IMR-90 (cell line): ENCODE data around the gene MAMDC4. TPM values are rescaled to one million over a fixed set of nuclear protein-coding genes. Genes with fewer than 3 reads are reported as not detected.
A peak's percentile ranks its signal among the peaks of the same experiment; 100 is the strongest.

ENCODE experiments used
- ATAC-seq: fragments of 200-7000 bp; cut with Tn5 transposase; 2 replicates; pipeline ENCODE4 v1.9.1; 2020; ENCODE audit warnings: low read depth, mild to moderate bottlenecking, moderate library complexity
- BruUV-seq: library from RNA; stranded (reverse); fragments of 400-500 nt; replicated peaks from 2 replicates; lab custom pipeline; 2021; lab: Mats Ljungman, UMichigan
- CTCF ChIA-PET: fragments of 300-600 bp; formaldehyde crosslinking; extraction: SDS; loops from one replicate; lab custom pipeline; 2021; ENCODE audit warnings: antibody characterized with exemption; lab: Yijun Ruan, JAX
- POLR2A ChIA-PET: fragments of 300-600 bp; sonication (Branson Sonifier 250); formaldehyde crosslinking; loops from one replicate; lab custom pipeline; 2022; ENCODE audit warnings: antibody characterized with exemption; ENCODE audit not compliant: unreplicated experiment; lab: Charles Lee
- DNase-seq: peaks from one replicate; pipeline ENCODE4 v3.0.0; 2013
- H2AFZ ChIP-seq: replicated peaks from 2 replicates; pipeline ENCODE3; 2013; ENCODE audit warnings: low read length, mild to moderate bottlenecking; ENCODE audit not compliant: poor library complexity
- H2AK5ac ChIP-seq: 2 replicates; pipeline ENCODE4 v1.6.1; 2013; ENCODE audit warnings: low read depth, low read length, inconsistent platforms
- H2AK9ac ChIP-seq: replicated peaks from 2 replicates; pipeline ENCODE3; 2013; ENCODE audit warnings: mild to moderate bottlenecking, low read depth, low read length, moderate library complexity; ENCODE audit not compliant: poor library complexity
- H2BK120ac ChIP-seq: 2 replicates; pipeline ENCODE4 v1.6.1; 2013; ENCODE audit warnings: low read depth, low read length, inconsistent platforms
- H2BK15ac ChIP-seq: 3 replicates; pipeline ENCODE4 v1.6.1; 2013; ENCODE audit warnings: low read depth, low read length, inconsistent platforms
- H2BK20ac ChIP-seq: 2 replicates; pipeline ENCODE4 v1.6.1; 2013; ENCODE audit warnings: low read depth, mild to moderate bottlenecking, inconsistent platforms, low read length, moderate library complexity
- H2BK5ac ChIP-seq: 2 replicates; pipeline ENCODE4 v1.6.1; 2013; ENCODE audit warnings: mild to moderate bottlenecking, low read depth, low read length, inconsistent platforms; ENCODE audit not compliant: poor library complexity, severe bottlenecking
- H3K14ac ChIP-seq: replicated peaks from 2 replicates; pipeline ENCODE4 v1.6.1; 2013; ENCODE audit warnings: low read depth, low read length, inconsistent platforms
- H3K18ac ChIP-seq: 2 replicates; pipeline ENCODE4 v1.6.1; 2013; ENCODE audit warnings: low read depth, low read length, control low read depth
- H3K23ac ChIP-seq: 2 replicates; pipeline ENCODE4 v1.6.1; 2013; ENCODE audit warnings: low read depth, low read length, inconsistent platforms
- H3K27ac ChIP-seq: 2 replicates; pipeline ENCODE4 v1.5.1; 2013; ENCODE audit warnings: mild to moderate bottlenecking, control low read depth, low read length; ENCODE audit not compliant: insufficient read depth
- H3K27me3 ChIP-seq: 2 replicates; pipeline ENCODE4 v1.6.1; 2013; ENCODE audit warnings: low read length; ENCODE audit not compliant: control insufficient read depth, insufficient read depth
- H3K36me3 ChIP-seq: 2 replicates; pipeline ENCODE4 v1.6.1; 2013; ENCODE audit warnings: low read length, mixed read lengths; ENCODE audit not compliant: control insufficient read depth, insufficient read depth
- H3K4ac ChIP-seq: 2 replicates; pipeline ENCODE4 v1.6.1; 2013; ENCODE audit warnings: low read depth, low read length, inconsistent platforms
- H3K4me1 ChIP-seq: 2 replicates; pipeline ENCODE4 v1.6.1; 2013; ENCODE audit warnings: low read length, mixed read lengths; ENCODE audit not compliant: control insufficient read depth, insufficient read depth
- H3K4me2 ChIP-seq: 2 replicates; pipeline ENCODE4 v1.6.1; 2013; ENCODE audit warnings: low read depth, mild to moderate bottlenecking, control low read depth, low read length, moderate library complexity
- H3K4me3 ChIP-seq: 2 replicates; pipeline ENCODE4 v1.5.1; 2013; ENCODE audit warnings: low read depth, mild to moderate bottlenecking, control low read depth, low read length, moderate library complexity; ENCODE audit not compliant: insufficient read depth
- H3K56ac ChIP-seq: 2 replicates; pipeline ENCODE4 v1.6.1; 2013; ENCODE audit warnings: low read length, inconsistent platforms; ENCODE audit not compliant: insufficient read depth; ENCODE audit errors: extremely low read depth
- H3K79me1 ChIP-seq, 2 experiments: 2 replicates each; pipeline ENCODE4 v1.6.1; 2013; ENCODE audit warnings: low read length in 2 of 2, inconsistent platforms in 1 of 2, low read depth in 1 of 2
- H3K9ac ChIP-seq: 2 replicates; pipeline ENCODE4 v1.6.1; 2013; ENCODE audit warnings: low read depth, low read length, control low read depth
- H3K9me1 ChIP-seq: 2 replicates; pipeline ENCODE4 v1.6.1; 2013; ENCODE audit warnings: low read length, inconsistent platforms; ENCODE audit not compliant: insufficient read depth
- H3K9me3 ChIP-seq: 2 replicates; pipeline ENCODE4 v1.6.1; 2013; ENCODE audit warnings: low read length; ENCODE audit not compliant: control insufficient read depth, insufficient read depth
- H4K20me1 ChIP-seq: 2 replicates; pipeline ENCODE4 v1.6.1; 2013; ENCODE audit warnings: low read length, inconsistent platforms; ENCODE audit not compliant: insufficient read depth
- H4K5ac ChIP-seq: 2 replicates; pipeline ENCODE4 v1.6.1; 2013; ENCODE audit warnings: mild to moderate bottlenecking, low read depth, low read length, control low read depth
- H4K8ac ChIP-seq, 2 experiments: 2 replicates each; pipeline ENCODE4 v1.6.1; 2013; ENCODE audit warnings: low read depth in 2 of 2, low read length in 2 of 2, control low read depth in 1 of 2, inconsistent platforms in 1 of 2
- H4K91ac ChIP-seq: 2 replicates; pipeline ENCODE4 v1.6.1; 2013; ENCODE audit warnings: low read depth, low read length, inconsistent platforms; ENCODE audit not compliant: insufficient read depth
- BHLHE40 ChIP-seq: fragments of 150-350 bp; IDR thresholded peaks from 2 replicates; pipeline ENCODE4 v1.6.1; 2016; ENCODE audit warnings: mild to moderate bottlenecking, low read depth, low read length
- CEBPB ChIP-seq: IDR thresholded peaks from 2 replicates; pipeline ENCODE4 v1.6.1; 2012; ENCODE audit warnings: low read depth, low read length, improper control_type of control experiment
- MAFK ChIP-seq: IDR thresholded peaks from 2 replicates; pipeline ENCODE4 v1.6.1; 2012; ENCODE audit warnings: low read depth, low read length, improper control_type of control experiment
- NFE2L2 ChIP-seq: fragments of 150-350 bp; IDR thresholded peaks from 2 replicates; pipeline ENCODE4 v1.6.1; 2016; ENCODE audit warnings: low read depth, mild to moderate bottlenecking, low read length
- POLR2A ChIP-seq: IDR thresholded peaks from 2 replicates; pipeline ENCODE4 v1.6.1; 2012; ENCODE audit warnings: mild to moderate bottlenecking, low read depth, low read length
- RAD21 ChIP-seq: IDR thresholded peaks from 2 replicates; pipeline ENCODE4 v1.6.1; 2012; ENCODE audit warnings: low read length, improper control_type of control experiment
- RCOR1 ChIP-seq: IDR thresholded peaks from 2 replicates; pipeline ENCODE4 v1.6.1; 2012; ENCODE audit warnings: mild to moderate bottlenecking, low read length, improper control_type of control experiment; ENCODE audit not compliant: insufficient replicate concordance
- RFX5 ChIP-seq: IDR thresholded peaks from 2 replicates; pipeline ENCODE4 v1.8.0; 2012; ENCODE audit warnings: low read depth, mild to moderate bottlenecking, low read length, moderate library complexity
- SMC3 ChIP-seq: fragments of 150-350 bp; IDR thresholded peaks from 2 replicates; pipeline ENCODE4 v1.6.1; 2016; ENCODE audit warnings: low read depth, mild to moderate bottlenecking, antibody characterized with exemption, low read length, moderate library complexity
- WGBS, 2 experiments: methylation state at CpG; one replicate each; pipeline versions ENCODE4 v1.1.5 to v1.1.7; 2013; ENCODE audit warnings: missing lambda C conversion rate in 2 of 2; ENCODE audit not compliant: insufficient read length in 1 of 2; ENCODE audit errors: extremely low coverage in 2 of 2; 5-methylcytosine and 5-hydroxymethylcytosine counted together
- dilution Hi-C: fragments of 300-500 bp; cut with HindIII; formaldehyde crosslinking; loops from one replicate; pipeline ENCODE4 v1.14.3; 2018; ENCODE audit warnings: low sequenced_read_pairs; ENCODE audit not compliant: unreplicated experiment
- in situ Hi-C: fragments of 300-500 bp; cut with MboI; formaldehyde crosslinking; loops from 3 replicates; pipeline ENCODE4 v1.14.3; 2019; ENCODE audit warnings: low sequenced_read_pairs, inconsistent platforms, mixed read lengths
- intact Hi-C: fragments of 100-400 bp; cut with micrococcal nuclease; formaldehyde crosslinking; loops from 2 replicates; pipeline ENCODE4 v1.10.0; 2022
- polyA plus RNA-seq, 3 experiments: library from polyadenylated mRNA; depleted of rRNA; stranded (reverse); fragments of >200 nt; gene quantifications; 2 replicates each; pipeline ENCODE4 v1.2.3, GENCODE V29; 2012; ENCODE audit warnings: low replicate concordance in 1 of 3
- total RNA-seq: library from RNA; depleted of rRNA; stranded (reverse); fragments of >200 nt; gene quantifications from 2 replicates; pipeline ENCODE4 v1.2.3, GENCODE V29; 2012
- TF ChIP-seq, protein P1 (sequence below): conservative IDR thresholded peaks from 2 replicates; pipeline ENCODE4 v1.5.1; 2012; ENCODE audit warnings: mild to moderate bottlenecking, low read depth, low read length, improper control_type of control experiment
- TF ChIP-seq, protein P2 (sequence below): fragments of 150-350 bp; IDR thresholded peaks from 2 replicates; pipeline ENCODE4 v1.6.1; 2016; ENCODE audit warnings: low read depth, mild to moderate bottlenecking, low read length, moderate library complexity, borderline replicate concordance
- TF ChIP-seq, protein P3 (sequence below): fragments of 150-350 bp; IDR thresholded peaks from 2 replicates; pipeline ENCODE4 v1.6.1; 2017; ENCODE audit warnings: mild to moderate bottlenecking, antibody characterized with exemption, low read length, low read depth

MAMDC4 gene
- total and polyA plus RNA-seq, 2 of the 4 experiments (the other 2 are of a cell fraction): 0.18 to 3.5 TPM

DNA sequence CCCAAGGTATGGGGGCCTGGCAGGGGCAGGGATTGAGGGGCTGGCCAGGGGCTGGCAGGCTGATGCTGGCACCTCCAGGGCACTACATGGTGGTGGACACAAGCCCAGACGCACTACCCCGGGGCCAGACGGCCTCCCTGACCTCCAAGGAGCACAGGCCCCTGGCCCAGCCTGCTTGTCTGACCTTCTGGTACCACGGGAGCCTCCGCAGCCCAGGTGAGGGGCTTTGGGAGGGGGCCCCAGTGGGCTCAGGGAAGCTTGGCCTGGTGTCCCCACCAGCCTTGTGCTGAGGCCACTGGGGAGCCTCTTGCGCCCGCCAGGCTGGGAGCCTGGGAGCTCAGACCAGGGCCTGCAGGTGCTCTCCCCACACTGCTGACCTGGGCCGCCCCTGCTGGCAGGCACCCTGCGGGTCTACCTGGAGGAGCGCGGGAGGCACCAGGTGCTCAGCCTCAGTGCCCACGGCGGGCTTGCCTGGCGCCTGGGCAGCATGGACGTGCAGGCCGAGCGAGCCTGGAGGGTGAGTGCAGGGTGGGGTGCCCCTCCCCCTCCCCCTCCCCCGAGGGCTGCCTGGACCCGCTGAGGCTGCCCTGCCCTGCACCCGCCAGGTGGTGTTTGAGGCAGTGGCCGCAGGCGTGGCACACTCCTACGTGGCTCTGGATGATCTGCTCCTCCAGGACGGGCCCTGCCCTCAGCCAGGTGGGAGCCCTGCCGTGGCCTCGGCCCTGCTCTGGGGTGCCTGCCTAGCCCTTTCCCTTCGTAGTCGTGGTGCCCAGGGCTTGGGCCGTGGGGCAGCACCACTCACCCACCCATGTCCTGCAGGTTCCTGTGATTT lies 5.7 kb downstream of the MAMDC4 start:
- Histone ChIP-seq H2BK15ac (no peak overlapping the region), H4K20me1 (peaks cover 5% of the 10 kb centered on the region; the same call in 1 of the 2 replicates), H3K4me3 (no peak overlapping the region), H4K91ac (no peak overlapping the region), H3K27ac (no peak overlapping the region), H2BK20ac (no peak overlapping the region), H3K27me3 (no peaks in the 10 kb centered on the region), H2AK9ac (no peak overlapping the region), H3K18ac (no peak overlapping the region), H4K5ac (no peak overlapping the region), H2BK5ac (no peak overlapping the region), H4K8ac (no peak overlapping the region), H3K23ac (no peak overlapping the region), H3K14ac (no peak overlapping the region), H3K9ac (no peak overlapping the region), H3K36me3 (peaks cover 23% of the 10 kb centered on the region), H3K4me2 (no peak overlapping the region), H2AFZ (peak overlapping the region; percentile 43), H3K4me1 (peaks cover 8% of the 10 kb centered on the region), H3K9me1 (no peaks in the 10 kb centered on the region), H3K4ac (no peak overlapping the region), H2AK5ac (no peak overlapping the region), H3K79me1 (peaks cover 0 to 17% of the 10 kb centered on the region in 2 experiments; a peak in 1 of 4 replicates), H2BK120ac (no peak overlapping the region), H3K9me3 (no peaks in the 10 kb centered on the region), H3K56ac (no peak overlapping the region)
- in situ Hi-C loops: no loop called here
- ChIA-PET POLR2A (no interaction called here), CTCF (no interaction called here)
- dilution Hi-C loops: no loop called here
- WGBS, 2 experiments: 83% methylated on average over 7 of the region's 29 CpGs; no CpG with 5 or more reads in 1 of the 2 experiments
- no peak for ATAC-seq
- BruUV-seq: no TSS peak
- DNase-seq: no peak
- intact Hi-C loops: no loop called here
- TF ChIP-seq SMC3: no peak
- no peak for TF ChIP-seq CEBPB
- TF ChIP-seq BHLHE40: no peak
- no peak for TF ChIP-seq RAD21
- TF ChIP-seq, protein P1, sequence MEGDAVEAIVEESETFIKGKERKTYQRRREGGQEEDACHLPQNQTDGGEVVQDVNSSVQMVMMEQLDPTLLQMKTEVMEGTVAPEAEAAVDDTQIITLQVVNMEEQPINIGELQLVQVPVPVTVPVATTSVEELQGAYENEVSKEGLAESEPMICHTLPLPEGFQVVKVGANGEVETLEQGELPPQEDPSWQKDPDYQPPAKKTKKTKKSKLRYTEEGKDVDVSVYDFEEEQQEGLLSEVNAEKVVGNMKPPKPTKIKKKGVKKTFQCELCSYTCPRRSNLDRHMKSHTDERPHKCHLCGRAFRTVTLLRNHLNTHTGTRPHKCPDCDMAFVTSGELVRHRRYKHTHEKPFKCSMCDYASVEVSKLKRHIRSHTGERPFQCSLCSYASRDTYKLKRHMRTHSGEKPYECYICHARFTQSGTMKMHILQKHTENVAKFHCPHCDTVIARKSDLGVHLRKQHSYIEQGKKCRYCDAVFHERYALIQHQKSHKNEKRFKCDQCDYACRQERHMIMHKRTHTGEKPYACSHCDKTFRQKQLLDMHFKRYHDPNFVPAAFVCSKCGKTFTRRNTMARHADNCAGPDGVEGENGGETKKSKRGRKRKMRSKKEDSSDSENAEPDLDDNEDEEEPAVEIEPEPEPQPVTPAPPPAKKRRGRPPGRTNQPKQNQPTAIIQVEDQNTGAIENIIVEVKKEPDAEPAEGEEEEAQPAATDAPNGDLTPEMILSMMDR: no peak
- TF ChIP-seq RFX5: no peak
- TF ChIP-seq, protein P2, sequence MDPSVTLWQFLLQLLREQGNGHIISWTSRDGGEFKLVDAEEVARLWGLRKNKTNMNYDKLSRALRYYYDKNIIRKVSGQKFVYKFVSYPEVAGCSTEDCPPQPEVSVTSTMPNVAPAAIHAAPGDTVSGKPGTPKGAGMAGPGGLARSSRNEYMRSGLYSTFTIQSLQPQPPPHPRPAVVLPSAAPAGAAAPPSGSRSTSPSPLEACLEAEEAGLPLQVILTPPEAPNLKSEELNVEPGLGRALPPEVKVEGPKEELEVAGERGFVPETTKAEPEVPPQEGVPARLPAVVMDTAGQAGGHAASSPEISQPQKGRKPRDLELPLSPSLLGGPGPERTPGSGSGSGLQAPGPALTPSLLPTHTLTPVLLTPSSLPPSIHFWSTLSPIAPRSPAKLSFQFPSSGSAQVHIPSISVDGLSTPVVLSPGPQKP: no peak
- TF ChIP-seq, protein P3, sequence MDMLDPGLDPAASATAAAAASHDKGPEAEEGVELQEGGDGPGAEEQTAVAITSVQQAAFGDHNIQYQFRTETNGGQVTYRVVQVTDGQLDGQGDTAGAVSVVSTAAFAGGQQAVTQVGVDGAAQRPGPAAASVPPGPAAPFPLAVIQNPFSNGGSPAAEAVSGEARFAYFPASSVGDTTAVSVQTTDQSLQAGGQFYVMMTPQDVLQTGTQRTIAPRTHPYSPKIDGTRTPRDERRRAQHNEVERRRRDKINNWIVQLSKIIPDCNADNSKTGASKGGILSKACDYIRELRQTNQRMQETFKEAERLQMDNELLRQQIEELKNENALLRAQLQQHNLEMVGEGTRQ: no peak
- TF ChIP-seq MAFK: no peak
- TF ChIP-seq RCOR1: no peak
- TF ChIP-seq NFE2L2: no peak
- no peak for TF ChIP-seq POLR2A
